ENCODE measurements around the gene B3GAT1. TPM values are rescaled to one million over a fixed set of nuclear protein-coding genes. Genes with fewer than 3 reads are reported as not detected.

B3GAT1 gene
- total RNA-seq, 1 donor from 2014 or later = 3.5 TPM

- Mint-ChIP-seq H3K9me3 (no peaks in the 10 kb centered on the region), H3K4me3 (no peak overlapping the region), H3K27ac (no peak overlapping the region), H3K36me3 (no peaks in the 10 kb centered on the region), H3K27me3 (peaks cover 26% of the 10 kb centered on the region), H3K4me1 (ENCODE audit: unreplicated experiment) (no peaks in the 10 kb centered on the region)
- no peak for TF ChIP-seq CTCF (conservative IDR thresholded peaks at IDR 0.05)
- DNase-seq (ENCODE audit: extremely low spot score, unreplicated experiment) = no peak
Observed at GRCh38 chr11:134401825-134402809, 9.9 kb downstream of the B3GAT1 start.

- H3K36me3 Mint-ChIP-seq = no peaks in the 10 kb centered on the region
- no peaks in the 10 kb centered on the region for H3K9me3 Mint-ChIP-seq
- no peaks in the 10 kb centered on the region for H3K4me1 Mint-ChIP-seq (ENCODE audit: unreplicated experiment)
- no peak overlapping the region for H3K27ac Mint-ChIP-seq
- H3K27me3 Mint-ChIP-seq = peaks cover 17% of the 10 kb centered on the region
- no peak for DNase-seq (ENCODE audit: extremely low spot score, unreplicated experiment)
- H3K4me3 Mint-ChIP-seq = no peak overlapping the region
- TF ChIP-seq CTCF (conservative IDR thresholded peaks at IDR 0.05) = no peak
Observed at GRCh38 chr11:134399996-134400395, 12.0 kb downstream of the B3GAT1 start.

DNA sequence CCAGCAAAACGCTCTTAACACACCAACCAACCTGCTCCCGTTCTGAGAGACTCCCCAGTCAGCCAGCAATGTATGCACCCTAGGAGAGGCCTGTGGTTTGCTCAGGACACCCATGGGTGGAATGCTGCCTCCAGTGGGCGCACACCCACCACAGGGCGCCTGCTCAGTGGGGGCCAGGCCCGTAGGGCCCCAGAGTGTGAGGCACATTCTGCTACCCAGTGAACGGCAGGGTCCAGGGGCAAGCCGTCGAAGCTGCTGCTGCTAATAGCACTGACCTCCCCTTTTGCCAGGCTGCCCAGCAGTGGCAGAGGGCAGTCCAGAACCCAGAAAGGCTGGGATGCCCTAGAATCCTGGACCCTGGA lies 12.8 kb downstream of the B3GAT1 start:
- Mint-ChIP-seq H3K4me3 (no peak overlapping the region), H3K4me1 (ENCODE audit: unreplicated experiment) (no peaks in the 10 kb centered on the region), H3K27me3 (peaks cover 17% of the 10 kb centered on the region), H3K9me3 (no peaks in the 10 kb centered on the region), H3K36me3 (no peaks in the 10 kb centered on the region), H3K27ac (no peak overlapping the region)
- TF ChIP-seq CTCF (conservative IDR thresholded peaks at IDR 0.05) = no peak
- no peak for DNase-seq (ENCODE audit: extremely low spot score, unreplicated experiment)

- TF ChIP-seq CTCF (conservative IDR thresholded peaks at IDR 0.05) = no peak
- H3K9me3 Mint-ChIP-seq = no peaks in the 10 kb centered on the region
- H3K36me3 Mint-ChIP-seq = no peaks in the 10 kb centered on the region
- no peak overlapping the region for H3K4me3 Mint-ChIP-seq
- DNase-seq (ENCODE audit: extremely low spot score, unreplicated experiment) = no peak
- no peaks in the 10 kb centered on the region for H3K4me1 Mint-ChIP-seq (ENCODE audit: unreplicated experiment)
- peaks cover 14% of the 10 kb centered on the region for H3K27me3 Mint-ChIP-seq
- no peak overlapping the region for H3K27ac Mint-ChIP-seq
Observed at GRCh38 chr11:134398644-134399292, 13.3 kb downstream of the B3GAT1 start.

GRCh38 chr11:134398079-134398444 lies 14.0 kb downstream of the B3GAT1 start:
- Mint-ChIP-seq H3K36me3 (no peaks in the 10 kb centered on the region), H3K4me3 (no peak overlapping the region), H3K27ac (no peak overlapping the region), H3K9me3 (no peaks in the 10 kb centered on the region), H3K4me1 (ENCODE audit: unreplicated experiment) (no peaks in the 10 kb centered on the region), H3K27me3 (peaks cover 14% of the 10 kb centered on the region)
- no peak for DNase-seq (ENCODE audit: extremely low spot score, unreplicated experiment)
- TF ChIP-seq CTCF (conservative IDR thresholded peaks at IDR 0.05) = no peak

Measured in type B pancreatic cell (in vitro differentiated cells).